WTC11 (cell line): ENCODE measurements around the gene PHAF1. TPM values are rescaled to one million over a fixed set of nuclear protein-coding genes. Genes with fewer than 3 reads are reported as not detected.

Experiments
- ATAC-seq: fragments of 200-7000 bp; cut with Tn5 transposase; 2 replicates; pipeline ENCODE4 v1.10.0; 2021; ENCODE audit warnings: mild to moderate bottlenecking, moderate library complexity
- CTCF ChIA-PET: fragments of 300-600 bp; sonication (Branson Sonifier 250); formaldehyde crosslinking; loops from one replicate; lab custom pipeline; 2021; ENCODE audit warnings: antibody characterized with exemption; lab: Charles Lee
- POLR2A ChIA-PET: fragments of 350-600 bp; sonication (Branson Sonifier 250); formaldehyde crosslinking; loops from one replicate; lab custom pipeline; 2021; ENCODE audit warnings: antibody characterized with exemption; lab: Charles Lee
- DNase-seq: peaks from one replicate; pipeline ENCODE4 v3.0.0; 2021; ENCODE audit warnings: low spot score
- H3K27ac Mint-ChIP-seq: 2 replicates; pipeline ENCODE4 v1.8.0; 2021; ENCODE audit warnings: mixed read lengths
- H3K27me3 Mint-ChIP-seq: 2 replicates; pipeline ENCODE4 v1.8.0; 2021; ENCODE audit warnings: low read depth, mild to moderate bottlenecking, moderate library complexity, mixed read lengths
- H3K36me3 Mint-ChIP-seq: 2 replicates; pipeline ENCODE4 v1.8.0; 2021; ENCODE audit warnings: mixed read lengths
- H3K4me1 Mint-ChIP-seq: 2 replicates; pipeline ENCODE4 v1.8.0; 2022; ENCODE audit warnings: mixed read lengths
- H3K4me3 Mint-ChIP-seq: 2 replicates; pipeline ENCODE4 v1.8.0; 2021; ENCODE audit warnings: mild to moderate bottlenecking, moderate library complexity, mixed read lengths
- H3K9me3 Mint-ChIP-seq: 2 replicates; pipeline ENCODE4 v1.8.0; 2021; ENCODE audit warnings: mixed read lengths
- ATF1 ChIP-seq: sonication (generic); formaldehyde crosslinking; IDR thresholded peaks from 2 replicates; pipeline ENCODE4 v1.8.1; 2023; ENCODE audit warnings: mild to moderate bottlenecking, moderate library complexity, missing genetic modification reagents
- CREB1 ChIP-seq: sonication (generic); formaldehyde crosslinking; IDR thresholded peaks from 2 replicates; pipeline ENCODE4 v1.8.0; 2023; ENCODE audit warnings: mild to moderate bottlenecking, missing genetic modification reagents
- ETV6 ChIP-seq: sonication (generic); formaldehyde crosslinking; IDR thresholded peaks from 2 replicates; pipeline ENCODE4 v1.8.1; 2022; ENCODE audit warnings: mild to moderate bottlenecking, missing genetic modification reagents
- FOXJ3 ChIP-seq: sonication (generic); formaldehyde crosslinking; IDR thresholded peaks from 2 replicates; pipeline ENCODE4 v1.9.0; 2021; ENCODE audit warnings: missing genetic modification reagents, mild to moderate bottlenecking, borderline replicate concordance
- FOXK1 ChIP-seq: sonication (generic); formaldehyde crosslinking; IDR thresholded peaks from 2 replicates; pipeline ENCODE4 v1.8.0; 2022; ENCODE audit warnings: mild to moderate bottlenecking, moderate library complexity, missing genetic modification reagents
- FOXP1 ChIP-seq: sonication (generic); formaldehyde crosslinking; IDR thresholded peaks from 2 replicates; pipeline ENCODE4 v1.8.0; 2022; ENCODE audit warnings: missing genetic modification reagents, mild to moderate bottlenecking, moderate library complexity, borderline replicate concordance
- GABPB1 ChIP-seq: sonication (generic); formaldehyde crosslinking; IDR thresholded peaks from 2 replicates; pipeline ENCODE4 v1.8.1; 2023; ENCODE audit warnings: mild to moderate bottlenecking, missing genetic modification reagents
- GRHL2 ChIP-seq: fragments of 250-450 bp; sonication (Bioruptor Pico); IDR thresholded peaks from 2 replicates; pipeline ENCODE4 v1.8.0; 2022; ENCODE audit warnings: mild to moderate bottlenecking, moderate library complexity; ENCODE audit not compliant: insufficient replicate concordance, severe bottlenecking
- JAZF1 ChIP-seq: fragments of 250-450 bp; sonication (Bioruptor Pico); IDR thresholded peaks from 2 replicates; pipeline ENCODE4 v1.9.0; 2021; ENCODE audit warnings: moderate library complexity, mild to moderate bottlenecking, inconsistent platforms
- JUN ChIP-seq: sonication (generic); formaldehyde crosslinking; IDR thresholded peaks from 2 replicates; pipeline ENCODE4 v1.8.0; 2023; ENCODE audit warnings: mild to moderate bottlenecking, missing genetic modification reagents
- MYBL2 ChIP-seq: sonication (generic); formaldehyde crosslinking; IDR thresholded peaks from 2 replicates; pipeline ENCODE4 v1.8.1; 2023; ENCODE audit warnings: mild to moderate bottlenecking, moderate library complexity, missing genetic modification reagents
- NFE2L1 ChIP-seq: sonication (generic); formaldehyde crosslinking; IDR thresholded peaks from 2 replicates; pipeline ENCODE4 v1.8.1; 2023; ENCODE audit warnings: missing genetic modification reagents
- NR2C2 ChIP-seq: sonication (generic); formaldehyde crosslinking; IDR thresholded peaks from 2 replicates; pipeline ENCODE4 v1.8.0; 2022; ENCODE audit warnings: mild to moderate bottlenecking, missing genetic modification reagents
- total RNA-seq: library from RNA; stranded (reverse); gene quantifications from 3 replicates; pipeline ENCODE4 v1.2.3, GENCODE V29; 2021
- TF ChIP-seq, protein P1 (sequence below): sonication (generic); formaldehyde crosslinking; IDR thresholded peaks from 2 replicates; pipeline ENCODE4 v1.8.0; 2023; ENCODE audit warnings: missing genetic modification reagents, mild to moderate bottlenecking, borderline replicate concordance
- TF ChIP-seq, protein P2 (sequence below): sonication (generic); formaldehyde crosslinking; IDR thresholded peaks from 2 replicates; pipeline ENCODE4 v1.8.1; 2022; ENCODE audit warnings: mild to moderate bottlenecking, moderate library complexity, missing genetic modification reagents
- TF ChIP-seq, protein P3 (sequence below): sonication (generic); formaldehyde crosslinking; IDR thresholded peaks from 2 replicates; pipeline ENCODE4 v1.8.0; 2022; ENCODE audit warnings: mild to moderate bottlenecking, missing genetic modification reagents
- TF ChIP-seq, protein P4 (sequence below): sonication (generic); formaldehyde crosslinking; IDR thresholded peaks from 2 replicates; pipeline ENCODE4 v1.8.1; 2023; ENCODE audit warnings: mild to moderate bottlenecking, moderate library complexity, missing genetic modification reagents
- TF ChIP-seq, protein P5 (sequence below): sonication (generic); formaldehyde crosslinking; IDR thresholded peaks from 2 replicates; pipeline ENCODE4 v1.8.1; 2023; ENCODE audit warnings: mild to moderate bottlenecking, missing genetic modification reagents, moderate library complexity
- TF ChIP-seq, protein P6 (sequence below): sonication (generic); formaldehyde crosslinking; IDR thresholded peaks from 2 replicates; pipeline ENCODE4 v1.8.1; 2022; ENCODE audit warnings: mild to moderate bottlenecking, missing genetic modification reagents, moderate library complexity, borderline replicate concordance
- TF ChIP-seq, protein P7 (sequence below): sonication (generic); formaldehyde crosslinking; IDR thresholded peaks from 2 replicates; pipeline ENCODE4 v1.8.0; 2022; ENCODE audit warnings: mild to moderate bottlenecking, missing genetic modification reagents
- TF ChIP-seq, protein P8 (sequence below): sonication (generic); formaldehyde crosslinking; IDR thresholded peaks from 2 replicates; pipeline ENCODE4 v1.8.1; 2022; ENCODE audit warnings: missing genetic modification reagents, borderline replicate concordance

Gene PHAF1
- total RNA-seq, 1 experiment from 2014 or later = 18.8 TPM

DNA sequence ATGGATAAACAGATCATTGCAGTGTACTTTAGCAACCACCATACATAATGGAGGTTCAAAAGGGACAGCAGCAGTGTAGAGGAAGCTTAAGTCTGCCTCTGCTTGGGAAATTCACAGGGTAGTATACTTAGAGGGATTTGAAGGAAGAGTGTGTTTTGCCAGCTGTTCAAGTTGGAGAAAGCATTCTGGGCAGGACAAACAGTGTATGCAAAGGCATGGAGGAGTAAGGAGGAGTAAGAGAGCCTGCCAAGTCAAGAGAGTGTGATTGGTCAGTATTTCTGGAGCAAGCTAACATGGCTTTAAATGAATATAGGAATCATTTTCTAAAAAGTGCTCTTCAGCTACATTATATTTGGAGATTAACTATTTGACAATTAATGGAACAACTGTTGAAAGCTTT lies 22.9 kb upstream of the PHAF1 start (continued):
- TF ChIP-seq, protein P1, sequence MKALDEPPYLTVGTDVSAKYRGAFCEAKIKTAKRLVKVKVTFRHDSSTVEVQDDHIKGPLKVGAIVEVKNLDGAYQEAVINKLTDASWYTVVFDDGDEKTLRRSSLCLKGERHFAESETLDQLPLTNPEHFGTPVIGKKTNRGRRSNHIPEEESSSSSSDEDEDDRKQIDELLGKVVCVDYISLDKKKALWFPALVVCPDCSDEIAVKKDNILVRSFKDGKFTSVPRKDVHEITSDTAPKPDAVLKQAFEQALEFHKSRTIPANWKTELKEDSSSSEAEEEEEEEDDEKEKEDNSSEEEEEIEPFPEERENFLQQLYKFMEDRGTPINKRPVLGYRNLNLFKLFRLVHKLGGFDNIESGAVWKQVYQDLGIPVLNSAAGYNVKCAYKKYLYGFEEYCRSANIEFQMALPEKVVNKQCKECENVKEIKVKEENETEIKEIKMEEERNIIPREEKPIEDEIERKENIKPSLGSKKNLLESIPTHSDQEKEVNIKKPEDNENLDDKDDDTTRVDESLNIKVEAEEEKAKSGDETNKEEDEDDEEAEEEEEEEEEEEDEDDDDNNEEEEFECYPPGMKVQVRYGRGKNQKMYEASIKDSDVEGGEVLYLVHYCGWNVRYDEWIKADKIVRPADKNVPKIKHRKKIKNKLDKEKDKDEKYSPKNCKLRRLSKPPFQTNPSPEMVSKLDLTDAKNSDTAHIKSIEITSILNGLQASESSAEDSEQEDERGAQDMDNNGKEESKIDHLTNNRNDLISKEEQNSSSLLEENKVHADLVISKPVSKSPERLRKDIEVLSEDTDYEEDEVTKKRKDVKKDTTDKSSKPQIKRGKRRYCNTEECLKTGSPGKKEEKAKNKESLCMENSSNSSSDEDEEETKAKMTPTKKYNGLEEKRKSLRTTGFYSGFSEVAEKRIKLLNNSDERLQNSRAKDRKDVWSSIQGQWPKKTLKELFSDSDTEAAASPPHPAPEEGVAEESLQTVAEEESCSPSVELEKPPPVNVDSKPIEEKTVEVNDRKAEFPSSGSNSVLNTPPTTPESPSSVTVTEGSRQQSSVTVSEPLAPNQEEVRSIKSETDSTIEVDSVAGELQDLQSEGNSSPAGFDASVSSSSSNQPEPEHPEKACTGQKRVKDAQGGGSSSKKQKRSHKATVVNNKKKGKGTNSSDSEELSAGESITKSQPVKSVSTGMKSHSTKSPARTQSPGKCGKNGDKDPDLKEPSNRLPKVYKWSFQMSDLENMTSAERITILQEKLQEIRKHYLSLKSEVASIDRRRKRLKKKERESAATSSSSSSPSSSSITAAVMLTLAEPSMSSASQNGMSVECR = no peak
- TF ChIP-seq, protein P2, sequence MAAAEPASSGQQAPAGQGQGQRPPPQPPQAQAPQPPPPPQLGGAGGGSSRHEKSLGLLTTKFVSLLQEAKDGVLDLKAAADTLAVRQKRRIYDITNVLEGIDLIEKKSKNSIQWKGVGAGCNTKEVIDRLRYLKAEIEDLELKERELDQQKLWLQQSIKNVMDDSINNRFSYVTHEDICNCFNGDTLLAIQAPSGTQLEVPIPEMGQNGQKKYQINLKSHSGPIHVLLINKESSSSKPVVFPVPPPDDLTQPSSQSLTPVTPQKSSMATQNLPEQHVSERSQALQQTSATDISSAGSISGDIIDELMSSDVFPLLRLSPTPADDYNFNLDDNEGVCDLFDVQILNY (CRISPR knock-in tag) = no peak
- TF ChIP-seq NFE2L1 = no peak
- no peak for TF ChIP-seq FOXK1 (CRISPR knock-in tag)
- TF ChIP-seq, protein P3, sequence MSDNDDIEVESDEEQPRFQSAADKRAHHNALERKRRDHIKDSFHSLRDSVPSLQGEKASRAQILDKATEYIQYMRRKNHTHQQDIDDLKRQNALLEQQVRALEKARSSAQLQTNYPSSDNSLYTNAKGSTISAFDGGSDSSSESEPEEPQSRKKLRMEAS = no peak
- TF ChIP-seq, protein P4, sequence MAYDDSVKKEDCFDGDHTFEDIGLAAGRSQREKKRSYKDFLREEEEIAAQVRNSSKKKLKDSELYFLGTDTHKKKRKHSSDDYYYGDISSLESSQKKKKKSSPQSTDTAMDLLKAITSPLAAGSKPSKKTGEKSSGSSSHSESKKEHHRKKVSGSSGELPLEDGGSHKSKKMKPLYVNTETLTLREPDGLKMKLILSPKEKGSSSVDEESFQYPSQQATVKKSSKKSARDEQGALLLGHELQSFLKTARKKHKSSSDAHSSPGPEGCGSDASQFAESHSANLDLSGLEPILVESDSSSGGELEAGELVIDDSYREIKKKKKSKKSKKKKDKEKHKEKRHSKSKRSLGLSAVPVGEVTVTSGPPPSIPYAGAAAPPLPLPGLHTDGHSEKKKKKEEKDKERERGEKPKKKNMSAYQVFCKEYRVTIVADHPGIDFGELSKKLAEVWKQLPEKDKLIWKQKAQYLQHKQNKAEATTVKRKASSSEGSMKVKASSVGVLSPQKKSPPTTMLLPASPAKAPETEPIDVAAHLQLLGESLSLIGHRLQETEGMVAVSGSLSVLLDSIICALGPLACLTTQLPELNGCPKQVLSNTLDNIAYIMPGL = no peak
- TF ChIP-seq FOXP1 = no peak
- no peak for TF ChIP-seq GABPB1 (CRISPR knock-in tag)

DNA sequence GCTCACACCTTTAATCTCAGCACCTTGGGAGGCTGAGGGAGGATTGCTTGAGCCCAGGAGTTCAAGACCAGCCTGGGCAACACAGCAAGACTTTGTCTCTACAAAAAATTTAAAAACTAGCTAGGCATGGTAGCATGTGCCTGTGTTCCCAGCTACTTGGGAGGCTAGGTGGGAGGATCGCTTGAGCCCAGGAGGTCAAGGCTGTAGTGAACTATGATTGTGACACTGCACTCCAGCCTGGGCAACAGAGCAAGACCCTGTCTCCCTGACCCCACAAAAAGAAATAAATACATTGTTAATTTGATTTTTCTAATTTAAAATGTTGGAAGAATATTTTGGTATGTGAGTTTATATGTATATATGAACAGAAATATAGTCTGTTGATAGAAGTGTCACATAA lies 22.4 kb upstream of the PHAF1 start:
- H3K4me3 Mint-ChIP-seq = no peak overlapping the region
- no peaks in the 10 kb centered on the region for H3K4me1 Mint-ChIP-seq
- ATAC-seq (no peak), DNase-seq (no peak)
- H3K27me3 Mint-ChIP-seq = no peaks in the 10 kb centered on the region
- ChIA-PET POLR2A (no interaction called here), CTCF (interaction anchor here (1.3 to 2.8 kb wide), 3 partner anchors 17 to 74 kb away, joined by 3 to 10 read pairs (median 5); no protein-coding TSS in a partner anchor)
- no peaks in the 10 kb centered on the region for H3K9me3 Mint-ChIP-seq
- H3K27ac Mint-ChIP-seq = no peak overlapping the region
- H3K36me3 Mint-ChIP-seq = no peaks in the 10 kb centered on the region
- TF ChIP-seq, protein P5, sequence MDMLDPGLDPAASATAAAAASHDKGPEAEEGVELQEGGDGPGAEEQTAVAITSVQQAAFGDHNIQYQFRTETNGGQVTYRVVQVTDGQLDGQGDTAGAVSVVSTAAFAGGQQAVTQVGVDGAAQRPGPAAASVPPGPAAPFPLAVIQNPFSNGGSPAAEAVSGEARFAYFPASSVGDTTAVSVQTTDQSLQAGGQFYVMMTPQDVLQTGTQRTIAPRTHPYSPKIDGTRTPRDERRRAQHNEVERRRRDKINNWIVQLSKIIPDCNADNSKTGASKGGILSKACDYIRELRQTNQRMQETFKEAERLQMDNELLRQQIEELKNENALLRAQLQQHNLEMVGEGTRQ (CRISPR knock-in tag) = no peak
- no peak for TF ChIP-seq MYBL2 (CRISPR knock-in tag)
- no peak for TF ChIP-seq FOXJ3 (CRISPR knock-in tag)
- no peak for TF ChIP-seq GRHL2 (CRISPR knock-in tag)
- no peak for TF ChIP-seq JUN (CRISPR knock-in tag)
- TF ChIP-seq, protein P6, sequence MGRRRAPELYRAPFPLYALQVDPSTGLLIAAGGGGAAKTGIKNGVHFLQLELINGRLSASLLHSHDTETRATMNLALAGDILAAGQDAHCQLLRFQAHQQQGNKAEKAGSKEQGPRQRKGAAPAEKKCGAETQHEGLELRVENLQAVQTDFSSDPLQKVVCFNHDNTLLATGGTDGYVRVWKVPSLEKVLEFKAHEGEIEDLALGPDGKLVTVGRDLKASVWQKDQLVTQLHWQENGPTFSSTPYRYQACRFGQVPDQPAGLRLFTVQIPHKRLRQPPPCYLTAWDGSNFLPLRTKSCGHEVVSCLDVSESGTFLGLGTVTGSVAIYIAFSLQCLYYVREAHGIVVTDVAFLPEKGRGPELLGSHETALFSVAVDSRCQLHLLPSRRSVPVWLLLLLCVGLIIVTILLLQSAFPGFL (CRISPR knock-in tag) = no peak
- TF ChIP-seq, protein P7, sequence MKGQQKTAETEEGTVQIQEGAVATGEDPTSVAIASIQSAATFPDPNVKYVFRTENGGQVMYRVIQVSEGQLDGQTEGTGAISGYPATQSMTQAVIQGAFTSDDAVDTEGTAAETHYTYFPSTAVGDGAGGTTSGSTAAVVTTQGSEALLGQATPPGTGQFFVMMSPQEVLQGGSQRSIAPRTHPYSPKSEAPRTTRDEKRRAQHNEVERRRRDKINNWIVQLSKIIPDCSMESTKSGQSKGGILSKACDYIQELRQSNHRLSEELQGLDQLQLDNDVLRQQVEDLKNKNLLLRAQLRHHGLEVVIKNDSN (CRISPR knock-in tag) = no peak
- no peak for TF ChIP-seq FOXP1
- TF ChIP-seq, protein P8, sequence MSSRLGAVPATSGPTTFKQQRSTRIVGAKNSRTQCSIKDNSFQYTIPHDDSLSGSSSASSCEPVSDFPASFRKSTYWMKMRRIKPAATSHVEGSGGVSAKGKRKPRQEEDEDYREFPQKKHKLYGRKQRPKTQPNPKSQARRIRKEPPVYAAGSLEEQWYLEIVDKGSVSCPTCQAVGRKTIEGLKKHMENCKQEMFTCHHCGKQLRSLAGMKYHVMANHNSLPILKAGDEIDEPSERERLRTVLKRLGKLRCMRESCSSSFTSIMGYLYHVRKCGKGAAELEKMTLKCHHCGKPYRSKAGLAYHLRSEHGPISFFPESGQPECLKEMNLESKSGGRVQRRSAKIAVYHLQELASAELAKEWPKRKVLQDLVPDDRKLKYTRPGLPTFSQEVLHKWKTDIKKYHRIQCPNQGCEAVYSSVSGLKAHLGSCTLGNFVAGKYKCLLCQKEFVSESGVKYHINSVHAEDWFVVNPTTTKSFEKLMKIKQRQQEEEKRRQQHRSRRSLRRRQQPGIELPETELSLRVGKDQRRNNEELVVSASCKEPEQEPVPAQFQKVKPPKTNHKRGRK (CRISPR knock-in tag) = no peak
- TF ChIP-seq NR2C2 (CRISPR knock-in tag) = no peak
- no peak for TF ChIP-seq ETV6
- no peak for TF ChIP-seq JAZF1 (CRISPR knock-in tag)
- TF ChIP-seq ATF1 (CRISPR knock-in tag) = no peak
- no peak for TF ChIP-seq CREB1 (CRISPR knock-in tag)
